ENCODE results near the gene CCDC39. TPM values are rescaled to one million over a fixed set of nuclear protein-coding genes. Genes with fewer than 3 reads are reported as not detected.
A peak's percentile ranks its signal among the peaks of the same experiment; 100 is the strongest.

CCDC39 gene
- total and polyA plus RNA-seq, 2 of the 13 experiments (the other 11 are each of a cell fraction or from before 2014, with no cell fraction given), result not detected

DNA sequence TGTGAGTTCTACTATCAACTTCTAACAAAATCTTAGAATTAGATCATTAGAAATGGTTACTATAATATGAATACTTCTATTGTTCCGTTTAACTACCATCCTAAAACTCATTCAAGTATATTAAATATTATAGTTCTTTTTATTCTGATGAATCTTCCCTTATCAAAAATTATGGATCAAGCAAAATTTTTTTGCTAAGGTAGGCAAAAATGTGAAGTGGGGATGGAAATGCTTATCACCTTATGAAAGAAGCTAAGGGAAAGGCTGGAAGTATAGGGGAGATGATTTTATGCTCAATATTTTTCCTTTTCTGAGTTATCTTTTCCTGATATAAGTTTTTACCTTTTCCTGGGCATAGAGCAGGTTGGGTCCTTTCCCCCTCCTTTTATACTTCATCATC, 40.7 kb upstream of the CCDC39 start:
- no peaks in the 10 kb centered on the region for H3K27me3 ChIP-seq (ENCODE audit: control insufficient read depth in 1 of 2, insufficient read depth in 2 of 2, low read length in 2 of 2)
- no TSS peak for BruUV-seq (replicated peaks)
- no peak overlapping the region for H3K27ac ChIP-seq (ENCODE audit: extremely low read length, insufficient read depth, low read length)
- ATAC-seq (no peak), DNase-seq (ENCODE audit: low spot score) (no peak), FAIRE-seq (no peak)
- in situ Hi-C loops (cut with HindIII; ENCODE audit: extremely low pct_ligation_motif_present, low pct_unique_long_range_greater_than_20kb), result no loop called here
- H3K9ac ChIP-seq (ENCODE audit: insufficient read depth, low read depth, low read length), result no peak overlapping the region
- no peak overlapping the region for H3K4me3 ChIP-seq (replicated peaks in 1 of 3; ENCODE audit: insufficient read depth in 1 of 3, low read depth in 2 of 3, low read length in 3 of 3)
- WGBS (ENCODE audit: low lambda C conversion rate), result 0% methylated on average over 1 of the region's 1 CpG
- no peaks in the 10 kb centered on the region for H3K79me2 ChIP-seq (ENCODE audit: insufficient read depth, low read length)
- no peaks in the 10 kb centered on the region for H3K9me3 ChIP-seq (ENCODE audit: low read length)
- peak; percentile 72 to 91 for TF ChIP-seq MAFK (conservative IDR thresholded peaks at IDR 0.05 in 1 of 2, IDR thresholded peaks at IDR 0.05 in 1 of 2; ENCODE audit: low read length in 2 of 2)
- TF ChIP-seq KAT7 (CRISPR knock-in tag; IDR thresholded peaks at IDR 0.05; ENCODE audit: borderline replicate concordance), result no peak
- peak; percentile 85 for TF ChIP-seq MAFF (IDR thresholded peaks at IDR 0.05; ENCODE audit: low read depth, low read length)
- H2AFZ ChIP-seq (ENCODE audit: low read length), result no peak overlapping the region
- H3K4me1 ChIP-seq (ENCODE audit: insufficient read depth, low read length), result no peaks in the 10 kb centered on the region
- H3K4me2 ChIP-seq (ENCODE audit: low read depth, low read length), result no peak overlapping the region
- ChIA-PET CTCF (ENCODE audit: low intra/inter-chr PET ratio, low total read pairs) (no interaction called here), POLR2A (no interaction called here)
- no peaks in the 10 kb centered on the region for H4K20me1 ChIP-seq (ENCODE audit: insufficient read depth, low read length)
- H3K36me3 ChIP-seq (replicated peaks in 1 of 2; ENCODE audit: control insufficient read depth in 1 of 2, insufficient read depth in 2 of 2, low read length in 2 of 2), result no peaks in the 10 kb centered on the region
- intact Hi-C loops (cut with micrococcal nuclease; ENCODE audit: unreplicated experiment), result no loop called here

DNA sequence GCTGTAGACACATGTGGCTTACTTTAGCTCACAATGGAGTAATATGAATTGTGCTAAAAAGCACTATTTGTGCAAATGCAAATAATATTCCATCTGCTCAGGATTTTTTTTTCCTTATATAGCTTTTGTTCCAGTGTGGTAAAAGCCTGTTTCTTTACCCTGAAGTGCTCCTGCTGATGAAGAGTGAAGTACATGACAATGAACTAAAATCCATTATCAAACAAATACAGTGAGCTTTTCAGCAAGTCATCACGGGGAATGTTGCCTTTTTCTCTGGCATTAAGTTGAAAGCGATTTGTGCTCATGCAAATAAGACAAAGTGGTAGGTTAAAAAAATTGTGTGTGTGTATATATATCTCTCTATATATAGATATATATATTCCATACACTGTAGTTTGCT, 28.6 kb upstream of the CCDC39 start:
- FAIRE-seq, result no peak
- CTCF ChIA-PET (ENCODE audit: low intra/inter-chr PET ratio, low total read pairs), result no interaction called here

More for the DNA sequence above, 28.6 kb upstream of the CCDC39 start:
- no TSS peak for BruUV-seq (replicated peaks)
- Histone ChIP-seq H3K79me2 (ENCODE audit: insufficient read depth, low read length) (no peaks in the 10 kb centered on the region), H3K9me3 (ENCODE audit: low read length) (no peaks in the 10 kb centered on the region), H3K4me1 (ENCODE audit: insufficient read depth, low read length) (no peaks in the 10 kb centered on the region), H2AFZ (ENCODE audit: low read length) (no peak overlapping the region), H3K9ac (ENCODE audit: insufficient read depth, low read depth, low read length) (no peak overlapping the region), H3K4me2 (ENCODE audit: low read depth, low read length) (no peak overlapping the region), H4K20me1 (ENCODE audit: insufficient read depth, low read length) (no peaks in the 10 kb centered on the region), H3K4me3 (replicated peaks in 1 of 3; ENCODE audit: insufficient read depth in 1 of 3, low read depth in 2 of 3, low read length in 3 of 3) (no peak overlapping the region), H3K27me3 (ENCODE audit: control insufficient read depth in 1 of 2, insufficient read depth in 2 of 2, low read length in 2 of 2) (no peaks in the 10 kb centered on the region), H3K27ac (ENCODE audit: extremely low read length, insufficient read depth, low read length) (no peak overlapping the region), H3K36me3 (replicated peaks in 1 of 2; ENCODE audit: control insufficient read depth in 1 of 2, insufficient read depth in 2 of 2, low read length in 2 of 2) (no peaks in the 10 kb centered on the region)
- DNase-seq (ENCODE audit: low spot score), result no peak
- no peak for ATAC-seq
- TF ChIP-seq ZNF441 (CRISPR knock-in tag; IDR thresholded peaks at IDR 0.05; ENCODE audit: borderline replicate concordance) (no peak), ZSCAN20 (CRISPR knock-in tag; IDR thresholded peaks at IDR 0.05; ENCODE audit: borderline replicate concordance) (no peak), ZBTB7A (CRISPR knock-in tag; IDR thresholded peaks at IDR 0.05) (no peak), ZNF263 (CRISPR knock-in tag; IDR thresholded peaks at IDR 0.05) (no peak), NFKB2 (CRISPR knock-in tag; IDR thresholded peaks at IDR 0.05; ENCODE audit: borderline replicate concordance) (no peak), RAD51 (IDR thresholded peaks at IDR 0.05; ENCODE audit: borderline replicate concordance) (no peak), KDM5A (IDR thresholded peaks at IDR 0.05; ENCODE audit: borderline replicate concordance, low read length) (no peak), ZFP82 (CRISPR knock-in tag; IDR thresholded peaks at IDR 0.05; ENCODE audit: borderline replicate concordance) (no peak), NFYB (CRISPR knock-in tag; IDR thresholded peaks at IDR 0.05) (no peak)
- TF ChIP-seq, protein P1, sequence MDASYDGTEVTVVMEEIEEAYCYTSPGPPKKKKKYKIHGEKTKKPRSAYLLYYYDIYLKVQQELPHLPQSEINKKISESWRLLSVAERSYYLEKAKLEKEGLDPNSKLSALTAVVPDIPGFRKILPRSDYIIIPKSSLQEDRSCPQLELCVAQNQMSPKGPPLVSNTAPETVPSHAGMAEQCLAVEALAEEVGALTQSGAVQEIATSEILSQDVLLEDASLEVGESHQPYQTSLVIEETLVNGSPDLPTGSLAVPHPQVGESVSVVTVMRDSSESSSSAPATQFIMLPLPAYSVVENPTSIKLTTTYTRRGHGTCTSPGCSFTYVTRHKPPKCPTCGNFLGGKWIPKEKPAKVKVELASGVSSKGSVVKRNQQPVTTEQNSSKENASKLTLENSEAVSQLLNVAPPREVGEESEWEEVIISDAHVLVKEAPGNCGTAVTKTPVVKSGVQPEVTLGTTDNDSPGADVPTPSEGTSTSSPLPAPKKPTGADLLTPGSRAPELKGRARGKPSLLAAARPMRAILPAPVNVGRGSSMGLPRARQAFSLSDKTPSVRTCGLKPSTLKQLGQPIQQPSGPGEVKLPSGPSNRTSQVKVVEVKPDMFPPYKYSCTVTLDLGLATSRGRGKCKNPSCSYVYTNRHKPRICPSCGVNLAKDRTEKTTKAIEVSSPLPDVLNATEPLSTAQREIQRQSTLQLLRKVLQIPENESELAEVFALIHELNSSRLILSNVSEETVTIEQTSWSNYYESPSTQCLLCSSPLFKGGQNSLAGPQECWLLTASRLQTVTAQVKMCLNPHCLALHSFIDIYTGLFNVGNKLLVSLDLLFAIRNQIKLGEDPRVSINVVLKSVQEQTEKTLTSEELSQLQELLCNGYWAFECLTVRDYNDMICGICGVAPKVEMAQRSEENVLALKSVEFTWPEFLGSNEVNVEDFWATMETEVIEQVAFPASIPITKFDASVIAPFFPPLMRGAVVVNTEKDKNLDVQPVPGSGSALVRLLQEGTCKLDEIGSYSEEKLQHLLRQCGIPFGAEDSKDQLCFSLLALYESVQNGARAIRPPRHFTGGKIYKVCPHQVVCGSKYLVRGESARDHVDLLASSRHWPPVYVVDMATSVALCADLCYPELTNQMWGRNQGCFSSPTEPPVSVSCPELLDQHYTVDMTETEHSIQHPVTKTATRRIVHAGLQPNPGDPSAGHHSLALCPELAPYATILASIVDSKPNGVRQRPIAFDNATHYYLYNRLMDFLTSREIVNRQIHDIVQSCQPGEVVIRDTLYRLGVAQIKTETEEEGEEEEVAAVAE (CRISPR knock-in tag; IDR thresholded peaks at IDR 0.05; ENCODE audit: borderline replicate concordance), result no peak
- in situ Hi-C loops (cut with HindIII; ENCODE audit: extremely low pct_ligation_motif_present, low pct_unique_long_range_greater_than_20kb) (no loop called here), intact Hi-C loops (cut with micrococcal nuclease; ENCODE audit: unreplicated experiment) (no loop called here)
- WGBS (ENCODE audit: low lambda C conversion rate), result 5% methylated on average over 2 of the region's 2 CpGs
- POLR2A ChIA-PET, result no interaction called here

Data from HepG2 (cell line).